LoVo (cell line): ENCODE data around the gene GALNTL6.

Source experiments
- DNase-seq: peaks from one replicate; pipeline ENCODE4 v3.0.0-alpha.2; 2016; ENCODE audit warnings: low spot score

Gene GALNTL6

DNA sequence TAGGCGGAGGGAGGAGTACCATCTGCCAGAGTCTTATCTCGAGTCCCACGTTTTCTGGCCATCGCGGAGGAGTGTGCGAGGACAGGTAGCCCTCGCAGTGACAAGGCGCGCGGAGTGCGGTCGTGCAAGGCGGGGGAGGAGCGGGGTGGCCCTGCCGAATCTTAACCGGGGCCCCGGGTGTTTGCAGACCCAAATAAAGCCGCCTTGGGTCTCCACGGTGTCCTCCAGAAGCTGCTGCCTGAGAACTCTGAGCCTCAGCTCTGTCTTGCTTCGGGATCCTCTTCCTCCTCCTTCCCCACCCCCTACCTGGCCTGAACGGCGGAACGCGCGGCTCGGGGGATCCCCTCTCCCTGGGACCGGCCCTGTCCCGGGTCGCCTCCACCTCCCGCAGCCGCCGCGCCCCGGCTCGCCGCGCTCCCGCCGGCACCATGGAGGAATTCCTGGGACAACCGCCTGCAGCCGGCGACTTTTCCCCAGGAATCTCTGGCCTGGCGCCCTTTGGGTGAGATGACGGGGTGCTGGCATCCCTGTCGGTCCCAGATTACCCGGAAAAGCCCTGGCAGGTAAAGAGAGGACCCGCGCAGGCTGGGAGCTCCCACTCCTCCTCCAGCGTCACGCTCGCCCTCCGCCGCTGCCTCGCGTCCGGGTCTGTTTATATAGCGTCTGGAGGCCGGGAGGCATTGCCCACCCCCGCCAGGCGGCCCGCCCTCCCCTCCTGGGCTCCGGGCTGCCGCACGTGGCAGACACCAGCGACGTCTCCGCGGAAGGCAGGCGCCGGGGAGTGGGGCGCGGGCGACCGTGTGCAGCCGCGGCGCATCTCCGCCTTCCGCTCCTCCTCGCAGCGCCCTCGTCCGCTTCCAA lies at the start of gene GALNTL6:
Gene GALNTL6 (plus strand): TSS at position 740 of the 861 bp plus-strand sequence.
- no peak for DNase-seq

DNA sequence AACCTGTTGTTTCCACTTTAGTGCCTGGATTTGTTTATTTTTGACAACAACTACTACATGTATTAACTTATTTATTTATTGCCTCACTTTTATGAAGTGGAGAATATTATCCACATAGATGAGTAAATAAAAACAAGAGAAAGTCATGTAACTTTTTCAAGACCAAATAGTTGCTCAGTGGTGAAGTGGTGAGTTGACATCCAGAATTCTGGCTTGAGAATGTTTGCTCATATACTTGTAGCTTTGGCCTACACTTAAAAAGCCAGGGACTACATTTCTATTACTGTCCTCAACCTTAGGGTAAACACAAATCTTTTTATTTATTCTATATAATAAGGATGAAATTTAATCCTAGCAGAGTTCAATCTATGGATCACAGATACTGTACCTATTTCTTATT lies 47.7 kb upstream of the GALNTL6 start:
- no peak for DNase-seq

DNA sequence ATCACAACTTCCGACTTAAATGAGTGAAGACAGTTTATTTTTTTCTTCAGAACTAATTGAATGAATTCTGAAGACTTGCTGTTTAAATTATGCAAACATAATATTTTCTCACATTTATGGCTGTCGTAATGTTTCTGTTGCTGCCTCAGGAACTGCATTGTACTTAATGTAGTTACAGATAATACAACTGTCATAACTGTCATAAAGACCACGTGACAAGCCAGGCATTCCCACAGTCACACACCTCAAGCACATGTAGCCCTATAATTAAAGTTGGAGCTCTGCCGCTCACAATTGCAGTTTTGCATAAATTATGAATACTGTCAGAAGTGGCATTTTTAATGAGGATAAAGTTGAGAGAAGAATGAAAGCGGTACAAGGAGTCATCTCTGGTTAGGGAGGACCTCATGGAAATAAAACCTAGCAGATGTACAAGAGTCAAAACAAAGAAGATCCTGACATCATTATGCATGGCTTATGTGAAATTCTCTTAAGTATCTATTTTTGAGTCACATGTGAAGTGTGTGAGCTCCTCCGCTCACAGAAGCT lies 38.5 kb upstream of the GALNTL6 start:
- no peak for DNase-seq

DNA sequence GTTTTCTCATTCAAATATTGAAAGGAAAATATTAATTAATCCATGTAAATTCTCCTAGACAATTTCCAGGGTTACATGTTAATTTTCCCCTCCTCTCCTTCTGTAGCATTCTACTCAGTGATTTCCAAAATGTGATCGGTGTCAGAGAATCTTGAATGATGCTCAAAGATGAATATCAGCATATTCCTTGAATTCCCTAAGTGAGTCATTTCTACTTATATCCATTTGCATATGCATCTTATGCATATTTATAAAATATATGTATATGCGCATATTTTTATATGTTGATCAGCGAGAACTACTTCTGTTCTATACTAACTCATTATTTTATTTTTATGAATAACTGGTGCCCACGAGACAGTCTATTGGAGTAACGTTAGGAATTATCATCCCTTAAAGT lies 33.9 kb upstream of the GALNTL6 start:
- no peak for DNase-seq

DNA sequence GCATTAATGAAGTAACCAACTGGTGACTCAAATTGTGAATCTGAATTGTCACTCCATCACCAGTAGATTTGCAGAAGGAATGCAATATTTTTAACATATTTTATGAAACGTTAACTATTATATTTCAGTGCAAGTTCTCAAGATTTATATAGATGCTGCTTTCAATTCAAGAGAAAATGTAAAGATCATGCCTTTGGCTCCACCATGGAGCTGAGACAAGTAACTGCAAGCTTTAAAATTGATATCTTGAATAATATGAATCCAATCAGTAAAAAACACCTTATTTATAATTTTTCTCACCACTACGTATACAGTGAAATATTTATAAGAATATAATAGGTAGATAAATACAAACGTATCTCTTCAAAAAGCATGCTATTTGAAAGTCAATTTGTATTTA lies 27.8 kb upstream of the GALNTL6 start:
- DNase-seq, result no peak

DNA sequence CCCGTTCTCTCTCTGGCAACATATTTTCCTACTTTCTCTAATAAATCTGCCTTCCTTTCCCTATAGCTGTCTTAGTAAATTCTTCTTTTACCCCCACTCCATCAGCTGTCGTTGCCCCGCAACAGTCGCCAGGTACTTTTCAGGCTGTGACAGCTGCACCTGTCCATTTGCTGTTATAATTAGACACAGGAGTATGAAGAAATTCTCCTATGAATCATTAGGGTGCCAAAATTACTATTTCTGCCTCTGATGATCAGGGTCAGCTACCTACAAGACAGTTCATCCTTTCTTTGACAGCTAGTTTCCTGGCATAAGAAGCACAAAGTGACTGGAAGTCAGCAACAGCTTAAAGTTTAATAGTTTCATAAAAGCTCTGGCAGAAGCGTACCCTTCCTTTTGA lies 19.5 kb upstream of the GALNTL6 start:
- DNase-seq, result no peak

DNA sequence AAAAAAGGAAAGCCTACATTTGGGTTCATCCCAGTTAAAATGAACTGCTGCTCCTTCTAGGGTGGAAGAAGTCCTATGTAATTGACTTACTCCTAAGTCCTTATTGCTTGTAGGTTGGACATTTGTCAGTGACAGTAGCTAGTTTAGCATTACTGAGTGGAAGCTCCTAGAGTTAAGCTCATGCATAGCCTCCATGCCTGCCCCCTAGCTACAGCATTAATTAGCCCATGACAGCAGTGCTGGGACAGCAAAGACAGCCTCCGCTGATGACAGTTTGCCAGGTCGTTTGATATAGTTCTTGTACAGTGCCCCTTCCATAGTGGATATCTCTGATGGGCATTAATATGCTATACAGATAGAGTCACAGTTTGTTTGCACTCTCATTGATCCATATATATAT lies 18.7 kb upstream of the GALNTL6 start:
- DNase-seq, result no peak

DNA sequence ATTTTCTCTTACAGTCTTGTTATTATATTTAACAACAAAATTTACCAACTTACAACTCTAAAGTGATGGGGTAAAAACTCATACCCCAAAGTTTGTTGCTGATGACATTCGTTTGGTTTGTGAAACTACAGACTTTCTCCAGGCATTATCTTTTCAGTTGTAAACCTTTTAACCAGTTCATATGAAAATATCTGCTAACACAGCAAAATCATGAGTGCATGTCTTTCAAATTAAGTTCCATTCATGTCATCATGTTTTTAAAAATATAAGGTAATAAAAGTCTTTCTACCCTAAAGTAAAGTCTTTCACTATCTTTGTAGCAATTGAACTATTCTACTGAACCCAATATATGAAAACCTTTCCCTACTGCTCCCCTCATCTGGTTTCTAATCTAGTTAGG lies 3.4 kb upstream of the GALNTL6 start:
- DNase-seq, result no peak

DNA sequence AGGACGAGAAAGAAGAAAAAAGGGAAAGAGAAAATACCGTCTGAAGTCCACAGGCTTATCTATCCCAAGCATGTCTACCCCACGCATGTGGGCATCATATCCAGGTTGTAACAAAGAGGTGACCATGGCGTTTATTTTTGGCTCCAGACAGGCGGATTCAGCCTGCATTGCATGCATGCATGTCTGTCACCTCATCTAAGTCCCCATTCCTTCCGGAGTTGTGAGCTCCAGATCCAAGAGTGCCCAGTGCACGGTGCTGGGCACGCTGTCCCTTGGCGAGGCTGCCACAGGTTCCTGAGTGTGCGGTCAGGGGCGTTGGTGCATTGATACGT lies 905 bp upstream of the GALNTL6 start:
- no peak for DNase-seq

DNA sequence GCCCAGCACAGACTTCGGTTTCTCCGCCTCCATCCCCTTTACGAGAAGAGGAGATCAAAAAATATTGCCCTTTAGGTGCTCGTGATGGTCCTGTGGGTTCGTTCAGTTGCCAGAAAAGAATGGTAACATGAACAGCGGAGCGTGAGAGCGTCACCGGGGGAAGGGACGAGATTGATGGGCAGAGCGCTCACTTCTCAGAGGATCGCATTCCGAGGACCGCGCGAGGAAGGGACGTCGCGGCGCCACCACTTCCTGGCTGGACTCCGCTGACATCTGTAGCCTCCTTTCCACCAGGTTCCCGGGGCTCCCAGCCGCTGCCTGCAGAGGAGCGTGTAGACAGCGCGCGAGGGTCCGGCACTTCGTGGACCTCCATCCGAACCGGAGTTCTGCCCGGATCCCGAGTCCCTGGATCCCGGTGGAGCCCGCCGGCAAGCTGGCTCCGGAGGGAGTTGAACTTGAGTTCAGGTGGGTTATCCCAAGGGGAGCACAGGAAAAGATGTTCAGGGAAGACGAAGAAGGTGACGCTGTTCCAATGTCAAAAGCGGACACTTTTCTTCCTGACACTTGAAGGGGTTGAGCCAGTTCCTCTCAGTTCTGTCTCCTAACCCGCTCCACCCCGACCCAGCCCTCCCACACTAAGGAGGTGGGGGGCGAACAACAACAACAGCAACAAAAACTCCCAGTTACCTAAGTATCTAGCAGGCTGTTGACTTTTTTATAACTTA lies 484 bp downstream of the GALNTL6 start:
- DNase-seq, result no peak

DNA sequence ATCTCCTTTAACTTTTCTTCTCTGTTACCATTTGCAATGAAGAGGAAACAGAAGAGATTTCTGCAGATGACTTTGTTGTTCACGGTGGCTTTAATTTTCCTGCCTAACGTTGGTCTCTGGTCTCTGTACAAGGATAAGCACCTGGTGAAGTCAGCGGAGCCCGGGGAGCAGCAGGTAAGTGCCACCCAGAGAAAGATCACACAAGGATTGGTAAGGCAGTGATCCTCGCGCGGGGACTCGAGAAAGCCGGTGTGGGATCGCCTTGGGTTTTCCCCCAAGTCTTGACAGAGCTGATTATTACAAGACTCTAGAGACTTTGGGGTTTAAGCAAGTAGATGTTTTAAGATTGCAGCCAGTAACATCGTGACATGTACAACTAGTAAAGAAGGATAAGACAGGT lies 1.3 kb downstream of the GALNTL6 start:
- DNase-seq, result no peak

DNA sequence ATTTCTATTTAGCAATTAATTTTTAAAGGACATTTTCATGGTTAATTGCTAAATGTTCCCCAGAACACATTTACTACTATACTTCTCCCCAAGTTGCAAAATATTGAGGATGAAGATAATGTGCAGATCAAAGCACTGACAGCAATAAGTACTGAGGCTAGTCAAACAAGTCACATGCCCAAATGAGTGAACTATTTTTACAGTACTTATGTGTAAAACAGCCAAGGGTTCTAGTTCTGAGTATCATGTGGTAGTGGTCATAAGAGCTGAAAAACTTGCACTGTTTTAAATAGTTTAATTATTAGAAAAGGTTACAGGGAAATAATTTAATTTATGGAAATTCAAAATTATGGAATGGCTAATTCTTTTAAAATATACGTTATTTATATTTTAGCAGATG lies 3.8 kb downstream of the GALNTL6 start:
- DNase-seq, result no peak

DNA sequence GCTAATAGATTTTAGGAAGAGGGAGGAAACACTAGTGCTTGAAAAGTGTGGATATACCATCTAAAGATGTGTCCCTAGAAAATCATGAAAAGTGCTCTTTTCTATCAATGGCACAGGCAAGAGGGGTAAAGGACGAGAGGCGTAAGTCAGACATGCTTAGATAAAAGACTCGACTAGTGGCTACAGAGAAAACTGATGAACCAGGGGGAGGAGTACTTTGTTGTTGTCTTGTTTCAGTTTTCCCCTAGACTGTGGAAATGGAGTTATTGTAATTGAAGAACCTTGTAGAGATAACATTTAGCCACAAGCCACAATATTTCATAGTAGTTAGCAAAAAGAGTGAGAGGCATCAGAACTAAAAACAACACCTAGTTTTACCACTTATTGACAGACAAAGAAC lies 21.4 kb downstream of the GALNTL6 start:
- DNase-seq, result no peak

DNA sequence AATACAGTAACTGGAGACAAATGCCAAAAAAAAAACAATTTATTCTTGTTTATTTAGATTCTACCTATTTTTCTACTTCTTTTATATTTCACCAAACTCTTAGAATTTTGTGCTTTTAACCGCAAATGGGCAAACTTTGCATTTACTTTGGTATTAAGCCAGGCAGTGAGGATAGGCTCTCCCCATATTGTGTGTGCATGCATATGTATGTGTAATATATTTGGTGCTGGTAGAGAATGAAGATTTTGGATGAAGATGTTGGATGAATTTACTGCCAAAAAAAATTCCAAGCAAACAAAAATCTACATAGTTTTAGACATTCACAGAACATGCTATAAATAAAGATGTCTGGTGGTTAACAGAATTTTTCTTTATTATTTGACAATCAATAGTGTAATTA lies 30.3 kb downstream of the GALNTL6 start:
- no peak for DNase-seq

DNA sequence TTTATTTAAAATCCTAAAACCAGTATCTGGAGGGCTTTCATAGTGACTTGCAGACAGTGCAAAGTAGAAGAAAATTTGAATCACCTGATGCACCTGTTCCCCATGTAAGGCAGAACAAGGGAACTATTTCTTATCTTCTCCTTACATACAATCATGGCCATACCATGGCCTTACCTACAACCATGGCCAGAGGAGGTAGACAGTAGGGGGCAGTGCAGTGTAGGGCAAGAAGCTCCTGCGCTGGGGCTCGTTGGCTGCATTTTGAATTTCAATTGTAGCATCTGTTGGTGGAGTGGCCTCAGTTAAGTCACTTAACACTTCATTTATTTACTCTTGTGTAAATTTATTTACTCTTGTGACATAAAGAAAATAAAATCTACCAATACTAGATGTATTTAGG lies 33.0 kb downstream of the GALNTL6 start:
- peak; percentile 10 for DNase-seq

DNA sequence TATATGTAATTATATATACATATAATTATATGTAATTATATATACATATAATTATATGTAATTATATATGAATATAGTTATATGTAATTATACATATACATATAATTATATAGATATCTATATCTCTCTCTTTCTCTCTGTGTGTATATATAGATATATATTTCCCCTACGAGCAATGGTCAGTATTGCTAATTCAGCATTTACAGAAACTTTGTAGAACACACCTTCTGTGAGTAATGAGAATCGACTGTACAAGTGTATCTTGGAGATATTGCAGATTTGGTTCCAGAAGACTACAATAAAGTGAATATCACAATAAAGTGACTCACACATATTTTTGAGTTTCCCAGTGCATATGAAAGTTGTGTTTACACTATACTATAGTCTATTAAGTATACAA lies 33.7 kb downstream of the GALNTL6 start:
- DNase-seq, result no peak

DNA sequence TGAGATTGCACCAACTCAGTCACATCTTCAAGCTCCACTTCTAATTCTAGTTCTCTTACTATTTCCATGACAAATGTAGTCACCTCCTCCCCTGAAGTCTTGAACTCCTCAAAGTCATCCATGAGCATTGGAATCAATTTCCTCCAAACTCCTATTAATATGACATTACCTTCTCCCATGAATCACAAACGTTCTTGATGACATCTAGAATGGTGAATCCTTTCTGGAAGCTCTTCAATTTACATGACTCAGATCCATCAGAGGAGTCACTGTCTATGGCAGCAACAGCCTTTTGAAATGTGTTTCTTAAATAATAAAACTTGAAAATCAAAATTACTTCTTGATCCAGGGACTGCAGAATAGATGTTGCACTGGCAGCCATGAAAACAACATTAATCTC lies 34.5 kb downstream of the GALNTL6 start:
- no peak for DNase-seq

DNA sequence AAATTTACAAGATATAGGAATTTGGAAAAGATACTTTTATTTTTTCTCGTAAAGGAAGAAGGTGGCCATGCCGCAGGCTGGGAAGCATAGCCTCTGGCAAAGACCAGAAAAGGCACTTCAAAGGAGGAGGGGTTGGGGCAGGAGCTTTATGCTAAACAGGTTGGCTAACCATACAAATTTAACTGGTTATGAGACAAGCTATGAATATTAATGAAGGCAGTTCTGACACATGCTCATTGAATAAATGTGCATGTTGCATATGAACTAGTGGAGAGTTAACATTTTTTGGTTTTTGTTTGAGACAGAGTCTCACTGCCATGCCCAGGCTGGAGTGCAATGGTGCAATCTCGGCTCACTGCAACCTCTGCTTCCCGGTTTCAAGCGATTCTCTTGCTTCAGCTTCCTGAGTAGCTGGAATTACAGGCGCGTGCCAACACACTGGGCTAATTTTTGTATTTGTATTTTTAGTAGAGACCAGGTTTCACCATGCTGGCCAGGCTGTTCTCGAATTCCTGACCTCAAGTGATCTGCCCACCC lies 36.5 kb downstream of the GALNTL6 start:
- no peak for DNase-seq

DNA sequence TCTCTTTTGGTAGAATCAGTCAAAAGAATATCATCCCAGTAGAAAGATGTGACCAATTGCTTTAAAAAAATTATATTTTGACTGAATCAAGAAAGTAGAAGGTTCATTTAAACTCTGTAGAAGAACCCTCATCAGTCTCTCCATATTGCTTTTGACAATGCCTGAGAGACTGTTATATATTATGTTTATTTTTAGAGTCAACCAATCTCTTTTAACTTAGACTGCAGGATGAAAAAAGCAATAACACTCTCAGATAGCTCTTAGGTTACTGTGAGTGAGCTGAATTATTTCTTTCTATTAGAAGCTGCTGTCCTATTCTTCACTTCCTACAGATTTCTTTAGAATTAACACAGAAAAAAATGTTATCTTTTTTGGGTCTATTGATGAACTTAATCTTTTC lies 38.1 kb downstream of the GALNTL6 start:
- DNase-seq, result no peak

DNA sequence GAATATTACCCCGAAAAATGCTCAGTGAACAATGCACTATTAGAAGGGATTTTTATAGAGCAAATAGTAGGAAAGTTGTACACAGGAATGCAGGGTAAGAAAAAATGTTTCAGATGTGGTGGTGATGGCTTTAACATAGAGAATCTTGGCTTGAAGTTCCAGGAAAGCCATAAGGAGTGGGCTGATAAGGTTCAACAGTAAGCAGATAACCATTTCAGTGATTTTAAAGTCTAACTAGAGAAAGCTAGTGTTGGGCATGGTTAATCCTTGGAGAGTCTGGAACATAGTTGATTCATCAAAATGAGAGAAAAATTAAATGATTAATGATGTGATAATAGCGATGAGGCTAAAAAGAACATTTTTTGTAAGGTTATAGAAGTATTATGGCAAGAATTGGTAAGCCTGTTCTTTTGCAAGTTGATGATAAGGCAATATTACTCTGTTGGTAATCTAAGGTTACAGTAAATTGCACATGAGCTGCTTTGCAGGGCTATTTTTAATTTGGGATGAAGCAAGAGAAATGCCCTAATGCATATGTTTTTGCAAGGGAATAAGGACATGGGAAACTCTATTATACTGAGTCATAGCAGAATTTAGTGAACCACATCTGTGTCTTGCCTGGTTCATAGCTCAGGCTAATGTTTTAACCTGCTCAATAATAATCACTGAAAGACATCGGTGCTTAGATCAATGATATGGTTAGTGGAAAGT lies 44.3 kb downstream of the GALNTL6 start:
- no peak for DNase-seq

DNA sequence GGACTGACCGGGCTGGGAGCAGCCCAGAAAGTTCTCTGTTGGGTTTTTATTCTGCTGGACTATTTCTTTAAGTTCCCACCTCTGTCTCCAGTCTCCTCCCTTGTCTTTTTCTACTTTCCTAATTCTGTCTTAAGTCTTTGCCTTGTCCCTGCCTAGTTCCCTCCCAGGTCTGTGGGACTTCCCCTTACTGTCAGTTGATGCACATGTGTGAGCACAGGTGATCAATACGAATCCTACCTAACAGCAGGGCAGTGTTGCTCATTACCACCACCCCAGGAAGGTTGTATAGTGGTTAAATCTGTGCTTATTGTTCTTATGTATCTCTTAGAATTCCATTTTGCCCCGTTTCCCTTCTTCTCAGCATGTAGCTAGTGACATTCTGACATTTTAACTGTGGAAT lies 62.1 kb downstream of the GALNTL6 start:
- no peak for DNase-seq

DNA sequence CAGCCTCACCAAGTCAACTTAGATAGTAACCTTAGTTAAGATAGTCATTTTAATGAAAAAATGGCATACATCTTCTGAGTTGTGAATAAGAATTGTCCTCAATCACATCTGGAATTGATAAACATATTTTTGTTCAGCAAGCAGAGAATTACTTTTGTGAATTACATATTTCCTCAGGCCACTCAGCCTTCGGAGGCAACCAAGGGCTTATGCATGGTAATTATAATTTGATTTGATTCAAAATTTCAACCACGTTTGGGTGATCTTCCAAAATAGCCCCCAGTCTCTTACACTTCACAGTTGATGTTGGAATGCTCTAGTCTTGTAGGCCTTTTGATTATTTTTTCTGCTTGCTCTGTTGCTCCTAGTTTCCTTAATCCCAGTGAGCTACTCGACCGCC lies 63.4 kb downstream of the GALNTL6 start:
- no peak for DNase-seq

DNA sequence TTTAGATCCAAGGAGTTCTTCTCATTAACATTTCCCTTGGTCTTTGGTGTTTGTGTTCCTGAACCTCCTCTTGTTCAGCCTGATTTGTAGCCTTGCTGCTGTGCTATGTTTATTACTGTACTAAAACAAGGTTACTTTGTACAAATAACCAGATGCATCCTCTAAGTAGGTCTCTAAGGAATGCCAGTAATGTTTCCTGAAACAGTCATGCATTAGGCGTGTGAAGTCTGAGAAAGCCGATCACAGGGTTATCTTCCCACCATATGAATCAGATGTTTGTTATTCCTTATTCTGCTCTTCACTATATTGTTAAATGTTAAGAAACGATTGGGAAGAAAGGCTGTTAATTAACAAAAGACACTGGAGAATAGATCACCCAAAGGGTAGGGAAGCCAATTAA lies 66.9 kb downstream of the GALNTL6 start:
- DNase-seq, result no peak
